HepG2 (cell line): Measurements from ENCODE around the gene CLDN3.

ENCODE experiments used
- ARNT ChIP-seq: fragments of 450-650 bp; IDR thresholded peaks from 2 replicates; pipeline ENCODE4 v1.6.1; 2017
- ATF7-NPFF ChIP-seq: sonication (generic); formaldehyde crosslinking; IDR thresholded peaks from 2 replicates; pipeline ENCODE4 v1.8.1; 2023; ENCODE audit warnings: mild to moderate bottlenecking, low read depth, missing genetic modification reagents, moderate library complexity
- JUN ChIP-seq: sonication (generic); formaldehyde crosslinking; IDR thresholded peaks from 2 replicates; pipeline ENCODE4 v1.4.0; 2020; ENCODE audit warnings: mild to moderate bottlenecking, missing genetic modification reagents
- POLR2A ChIP-seq, 2 experiments: IDR thresholded peaks; 2 replicates each; pipeline ENCODE4 v1.6.1; 2011; ENCODE audit warnings: low read depth in 2 of 2, low read length in 2 of 2, mild to moderate bottlenecking in 1 of 2, moderate library complexity in 1 of 2; ENCODE audit not compliant: insufficient read depth in 1 of 2
- TF ChIP-seq, protein P1 (sequence below): sonication (generic); formaldehyde crosslinking; IDR thresholded peaks from 2 replicates; pipeline ENCODE4 v1.4.0; 2020; ENCODE audit warnings: missing genetic modification reagents
- TF ChIP-seq, protein P2 (sequence below): sonication (generic); formaldehyde crosslinking; IDR thresholded peaks from 2 replicates; pipeline ENCODE4 v1.5.0; 2020; ENCODE audit warnings: mild to moderate bottlenecking, missing genetic modification reagents, moderate library complexity

DNA sequence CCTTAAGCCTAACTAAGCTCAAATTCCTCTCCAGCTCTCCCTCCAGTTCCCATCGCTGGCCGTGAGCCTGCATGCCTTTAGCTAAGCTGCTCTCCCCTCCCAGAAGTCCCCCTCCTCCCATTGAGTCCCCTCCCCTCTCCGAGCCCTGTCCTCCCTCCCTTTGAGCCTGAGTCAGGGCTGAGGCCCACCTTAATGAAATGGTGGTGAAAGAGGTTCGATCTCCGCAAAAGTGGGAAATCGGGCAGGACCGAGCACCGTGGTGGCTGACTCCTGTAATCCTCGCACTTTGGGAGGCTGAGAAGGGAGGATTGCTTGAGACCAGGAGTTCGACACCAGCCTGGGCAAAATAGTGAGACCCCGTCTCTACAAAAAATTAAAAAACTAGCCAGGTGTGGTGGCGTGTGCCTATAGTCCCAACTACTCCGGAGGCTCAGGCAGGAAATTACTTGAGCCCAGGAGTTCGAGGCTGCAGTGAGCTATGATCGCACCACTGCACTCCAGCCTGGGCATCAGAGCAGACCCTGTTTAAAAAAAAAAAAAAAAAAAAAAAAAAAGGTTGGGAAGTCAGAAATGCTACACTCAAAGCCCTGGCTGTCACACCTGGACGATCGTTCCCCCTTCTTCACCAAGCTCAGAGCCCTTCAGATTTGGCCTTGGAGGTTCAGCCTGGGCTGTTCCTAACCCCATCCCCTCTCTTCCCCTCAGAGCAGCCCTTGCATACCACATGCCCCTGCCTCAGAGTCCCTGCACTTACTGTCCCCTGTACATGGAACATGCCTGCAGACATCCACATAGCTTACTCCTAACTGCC is 995 bp upstream of the CLDN3 start:
- TF ChIP-seq JUN (no peak), POLR2A (IDR thresholded peaks at IDR 0.05; ENCODE audit: insufficient read depth in 1 of 2, low read depth in 2 of 2, low read length in 2 of 2) (no peak), ARNT (no peak), ATF7-NPFF (CRISPR knock-in tag) (no peak)
- TF ChIP-seq, protein P1, sequence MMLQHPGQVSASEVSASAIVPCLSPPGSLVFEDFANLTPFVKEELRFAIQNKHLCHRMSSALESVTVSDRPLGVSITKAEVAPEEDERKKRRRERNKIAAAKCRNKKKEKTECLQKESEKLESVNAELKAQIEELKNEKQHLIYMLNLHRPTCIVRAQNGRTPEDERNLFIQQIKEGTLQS (CRISPR knock-in tag), result no peak
- TF ChIP-seq, protein P2, sequence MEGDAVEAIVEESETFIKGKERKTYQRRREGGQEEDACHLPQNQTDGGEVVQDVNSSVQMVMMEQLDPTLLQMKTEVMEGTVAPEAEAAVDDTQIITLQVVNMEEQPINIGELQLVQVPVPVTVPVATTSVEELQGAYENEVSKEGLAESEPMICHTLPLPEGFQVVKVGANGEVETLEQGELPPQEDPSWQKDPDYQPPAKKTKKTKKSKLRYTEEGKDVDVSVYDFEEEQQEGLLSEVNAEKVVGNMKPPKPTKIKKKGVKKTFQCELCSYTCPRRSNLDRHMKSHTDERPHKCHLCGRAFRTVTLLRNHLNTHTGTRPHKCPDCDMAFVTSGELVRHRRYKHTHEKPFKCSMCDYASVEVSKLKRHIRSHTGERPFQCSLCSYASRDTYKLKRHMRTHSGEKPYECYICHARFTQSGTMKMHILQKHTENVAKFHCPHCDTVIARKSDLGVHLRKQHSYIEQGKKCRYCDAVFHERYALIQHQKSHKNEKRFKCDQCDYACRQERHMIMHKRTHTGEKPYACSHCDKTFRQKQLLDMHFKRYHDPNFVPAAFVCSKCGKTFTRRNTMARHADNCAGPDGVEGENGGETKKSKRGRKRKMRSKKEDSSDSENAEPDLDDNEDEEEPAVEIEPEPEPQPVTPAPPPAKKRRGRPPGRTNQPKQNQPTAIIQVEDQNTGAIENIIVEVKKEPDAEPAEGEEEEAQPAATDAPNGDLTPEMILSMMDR (CRISPR knock-in tag), result no peak
